ENCODE data around the gene NRARP.

NRARP gene

GRCh38 chr9:137296670-137297664 lies 5.1 kb downstream of the NRARP start:
- peak overlapping the region; percentile 78 for H3K9ac ChIP-seq (ENCODE audit: low read length)
- H3K36me3 ChIP-seq (ENCODE audit: control insufficient read depth, insufficient read depth, low read length) = no peaks in the 10 kb centered on the region
- peak overlapping the region; percentile 47 for H3K4me3 ChIP-seq (ENCODE audit: low read length)
- peaks cover 26% of the 10 kb centered on the region for H3K27me3 ChIP-seq (ENCODE audit: control insufficient read depth, insufficient read depth, low read length)
- H3K4me1 ChIP-seq (ENCODE audit: control insufficient read depth, insufficient read depth, low read length) = no peaks in the 10 kb centered on the region
- H3K27ac ChIP-seq (ENCODE audit: low read depth, low read length) = peak overlapping the region; percentile 30

- H3K9ac ChIP-seq (ENCODE audit: low read length) = peak overlapping the region; percentile 78
- H3K27me3 ChIP-seq (ENCODE audit: control insufficient read depth, insufficient read depth, low read length) = peaks cover 26% of the 10 kb centered on the region
- peak overlapping the region; percentile 30 for H3K27ac ChIP-seq (ENCODE audit: low read depth, low read length)
- H3K36me3 ChIP-seq (ENCODE audit: control insufficient read depth, insufficient read depth, low read length) = no peaks in the 10 kb centered on the region
- H3K4me1 ChIP-seq (ENCODE audit: control insufficient read depth, insufficient read depth, low read length) = no peaks in the 10 kb centered on the region
- peak overlapping the region; percentile 47 for H3K4me3 ChIP-seq (ENCODE audit: low read length)
Measured at GRCh38 chr9:137295849-137296669, 6.0 kb downstream of the NRARP start.

GRCh38 chr9:137295238-137295811 lies 6.7 kb downstream of the NRARP start:
- no peak overlapping the region for H3K4me3 ChIP-seq (ENCODE audit: low read length)
- peaks cover 26% of the 10 kb centered on the region for H3K27me3 ChIP-seq (ENCODE audit: control insufficient read depth, insufficient read depth, low read length)
- no peaks in the 10 kb centered on the region for H3K36me3 ChIP-seq (ENCODE audit: control insufficient read depth, insufficient read depth, low read length)
- no peaks in the 10 kb centered on the region for H3K4me1 ChIP-seq (ENCODE audit: control insufficient read depth, insufficient read depth, low read length)
- H3K27ac ChIP-seq (ENCODE audit: low read depth, low read length) = no peak overlapping the region
- H3K9ac ChIP-seq (ENCODE audit: low read length) = no peak overlapping the region

- no peak overlapping the region for H3K27ac ChIP-seq (ENCODE audit: low read depth, low read length)
- no peaks in the 10 kb centered on the region for H3K4me1 ChIP-seq (ENCODE audit: control insufficient read depth, insufficient read depth, low read length)
- H3K36me3 ChIP-seq (ENCODE audit: control insufficient read depth, insufficient read depth, low read length) = no peaks in the 10 kb centered on the region
- no peak overlapping the region for H3K4me3 ChIP-seq (ENCODE audit: low read length)
- no peak overlapping the region for H3K9ac ChIP-seq (ENCODE audit: low read length)
- peaks cover 26% of the 10 kb centered on the region for H3K27me3 ChIP-seq (ENCODE audit: control insufficient read depth, insufficient read depth, low read length)
Measured at GRCh38 chr9:137294681-137295237, 7.3 kb downstream of the NRARP start.

GRCh38 chr9:137294091-137294680 lies 7.9 kb downstream of the NRARP start:
- Histone ChIP-seq H3K9ac (ENCODE audit: low read length) (no peak overlapping the region), H3K27me3 (ENCODE audit: control insufficient read depth, insufficient read depth, low read length) (peaks cover 24% of the 10 kb centered on the region), H3K27ac (ENCODE audit: low read depth, low read length) (no peak overlapping the region), H3K4me1 (ENCODE audit: control insufficient read depth, insufficient read depth, low read length) (no peaks in the 10 kb centered on the region), H3K4me3 (ENCODE audit: low read length) (no peak overlapping the region), H3K36me3 (ENCODE audit: control insufficient read depth, insufficient read depth, low read length) (no peaks in the 10 kb centered on the region)

GRCh38 chr9:137293482-137294090 lies 8.5 kb downstream of the NRARP start:
- Histone ChIP-seq H3K4me3 (ENCODE audit: low read length) (no peak overlapping the region), H3K9ac (ENCODE audit: low read length) (no peak overlapping the region), H3K27ac (ENCODE audit: low read depth, low read length) (no peak overlapping the region), H3K4me1 (ENCODE audit: control insufficient read depth, insufficient read depth, low read length) (no peaks in the 10 kb centered on the region), H3K27me3 (ENCODE audit: control insufficient read depth, insufficient read depth, low read length) (peaks cover 18% of the 10 kb centered on the region), H3K36me3 (ENCODE audit: control insufficient read depth, insufficient read depth, low read length) (no peaks in the 10 kb centered on the region)

GRCh38 chr9:137293094-137293481 lies 9.0 kb downstream of the NRARP start:
- H3K4me3 ChIP-seq (ENCODE audit: low read length) = no peak overlapping the region
- H3K4me1 ChIP-seq (ENCODE audit: control insufficient read depth, insufficient read depth, low read length) = no peaks in the 10 kb centered on the region
- H3K27me3 ChIP-seq (ENCODE audit: control insufficient read depth, insufficient read depth, low read length) = peaks cover 13% of the 10 kb centered on the region
- no peak overlapping the region for H3K27ac ChIP-seq (ENCODE audit: low read depth, low read length)
- no peaks in the 10 kb centered on the region for H3K36me3 ChIP-seq (ENCODE audit: control insufficient read depth, insufficient read depth, low read length)
- H3K9ac ChIP-seq (ENCODE audit: low read length) = no peak overlapping the region

GRCh38 chr9:137286975-137287383 lies 15.1 kb downstream of the NRARP start:
- Histone ChIP-seq H3K27ac (ENCODE audit: low read depth, low read length) (no peak overlapping the region), H3K9ac (ENCODE audit: low read length) (no peak overlapping the region), H3K27me3 (ENCODE audit: control insufficient read depth, insufficient read depth, low read length) (no peaks in the 10 kb centered on the region), H3K4me3 (ENCODE audit: low read length) (no peak overlapping the region), H3K36me3 (ENCODE audit: control insufficient read depth, insufficient read depth, low read length) (no peaks in the 10 kb centered on the region), H3K4me1 (ENCODE audit: control insufficient read depth, insufficient read depth, low read length) (no peaks in the 10 kb centered on the region)

GRCh38 chr9:137281345-137282116 lies 20.5 kb downstream of the NRARP start:
- H3K27me3 ChIP-seq (ENCODE audit: control insufficient read depth, insufficient read depth, low read length) = no peaks in the 10 kb centered on the region
- H3K9ac ChIP-seq (ENCODE audit: low read length) = no peak overlapping the region
- H3K4me1 ChIP-seq (ENCODE audit: control insufficient read depth, insufficient read depth, low read length) = peaks cover 3% of the 10 kb centered on the region
- H3K36me3 ChIP-seq (ENCODE audit: control insufficient read depth, insufficient read depth, low read length) = peaks cover 3% of the 10 kb centered on the region
- no peak overlapping the region for H3K27ac ChIP-seq (ENCODE audit: low read depth, low read length)
- H3K4me3 ChIP-seq (ENCODE audit: low read length) = no peak overlapping the region

- Histone ChIP-seq H3K27me3 (ENCODE audit: control insufficient read depth, insufficient read depth, low read length) (no peaks in the 10 kb centered on the region), H3K36me3 (ENCODE audit: control insufficient read depth, insufficient read depth, low read length) (peaks cover 3% of the 10 kb centered on the region), H3K4me1 (ENCODE audit: control insufficient read depth, insufficient read depth, low read length) (peaks cover 5% of the 10 kb centered on the region), H3K27ac (ENCODE audit: low read depth, low read length) (no peak overlapping the region), H3K9ac (ENCODE audit: low read length) (no peak overlapping the region), H3K4me3 (ENCODE audit: low read length) (no peak overlapping the region)
Measured at GRCh38 chr9:137280474-137281344, 21.4 kb downstream of the NRARP start.

Measured in rectal smooth muscle tissue (tissue), 1 donor.